NCI-H2171 treated with DMSO at 0.1 percent for 48 hours (cell line): ENCODE results near the gene GFOD2.
"Not testable (repeated sequence)": the region's sequence is repeated elsewhere in the genome, so short reads cannot be mapped to it uniquely, and the experiment has no call there.

Experiments
- DNase-seq: peaks from one replicate; lab custom pipeline; 2025; lab: John Stamatoyannopoulos, UW

GFOD2 gene

GRCh38 chr16:67719048-67719777 lies at the start of gene GFOD2:
GFOD2 (minus strand) TSS chr16:67719316; CDS start chr16:67685715, 33,601 bp downstream.
- DNase-seq = peak; percentile 90

- DNase-seq = no peak
These were observed 48.8 kb upstream of the GFOD2 start for GRCh38 chr16:67767953-67768352.

GRCh38 chr16:67766291-67766690 lies 47.2 kb upstream of the GFOD2 start:
- DNase-seq = no peak

GRCh38 chr16:67764158-67764667 lies 45.1 kb upstream of the GFOD2 start:
- no peak for DNase-seq

GRCh38 chr16:67763066-67763465 lies 44.0 kb upstream of the GFOD2 start:
- DNase-seq = no peak

GRCh38 chr16:67762385-67762784 lies 43.3 kb upstream of the GFOD2 start:
- DNase-seq = no peak

- DNase-seq = no peak
These were observed 42.8 kb upstream of the GFOD2 start for GRCh38 chr16:67761924-67762323.

- no peak for DNase-seq
These were observed 41.8 kb upstream of the GFOD2 start for GRCh38 chr16:67760956-67761230.

- no peak for DNase-seq
These were observed 41.3 kb upstream of the GFOD2 start for GRCh38 chr16:67760206-67760955.

- DNase-seq = no peak
These were observed 39.9 kb upstream of the GFOD2 start for GRCh38 chr16:67758966-67759365.

GRCh38 chr16:67758006-67758405 lies 38.9 kb upstream of the GFOD2 start:
- no peak for DNase-seq

- DNase-seq = no peak
These were observed 33.5 kb upstream of the GFOD2 start for GRCh38 chr16:67752641-67753040.

- not testable (repeated sequence) for DNase-seq
These were observed 32.2 kb upstream of the GFOD2 start for GRCh38 chr16:67751331-67751730.

GRCh38 chr16:67750466-67750865 lies 31.4 kb upstream of the GFOD2 start:
- no peak for DNase-seq

GRCh38 chr16:67749436-67750078 lies 30.4 kb upstream of the GFOD2 start:
- no peak for DNase-seq

- no peak for DNase-seq
These were observed 29.7 kb upstream of the GFOD2 start for GRCh38 chr16:67748834-67749233.

GRCh38 chr16:67746846-67747245 lies 27.7 kb upstream of the GFOD2 start:
- no peak for DNase-seq

GRCh38 chr16:67741118-67741517 lies 22.0 kb upstream of the GFOD2 start:
- DNase-seq = no peak

GRCh38 chr16:67740391-67740790 lies 21.3 kb upstream of the GFOD2 start:
- DNase-seq = no peak

GRCh38 chr16:67736858-67737257 lies 17.7 kb upstream of the GFOD2 start:
- no peak for DNase-seq

GRCh38 chr16:67734731-67735201 lies 15.7 kb upstream of the GFOD2 start:
- no peak for DNase-seq

GRCh38 chr16:67733734-67734470 lies 14.8 kb upstream of the GFOD2 start:
- DNase-seq = no peak
